Measurements from ENCODE around the gene GPR135.

The GPR135 gene

GRCh38 chr14:59465316-59466135, at the start of gene GPR135:
GPR135 (minus strand) TSS chr14:59465380; CDS start chr14:59465226, 154 bp downstream.
- DNase-seq = peak; percentile 48 to 62

- peak in 1 of 2 experiments; percentile 23 for DNase-seq
These were observed 46.9 kb upstream of the GPR135 start for GRCh38 chr14:59511916-59512575.

GRCh38 chr14:59510966-59511365, 45.8 kb upstream of the GPR135 start:
- DNase-seq = no peak

- DNase-seq = no peak
These were observed 44.8 kb upstream of the GPR135 start for GRCh38 chr14:59510001-59510400.

- DNase-seq = no peak
These were observed 43.9 kb upstream of the GPR135 start for GRCh38 chr14:59509101-59509500.

GRCh38 chr14:59507752-59508103, 42.5 kb upstream of the GPR135 start:
- no peak for DNase-seq

GRCh38 chr14:59507063-59507751, 42.0 kb upstream of the GPR135 start:
- DNase-seq = peak; percentile 66 to 68

- no peak for DNase-seq
These were observed 38.1 kb upstream of the GPR135 start for GRCh38 chr14:59503256-59503655.

- DNase-seq = no peak
These were observed 35.6 kb upstream of the GPR135 start for GRCh38 chr14:59500732-59501131.

- no peak for DNase-seq
These were observed 27.2 kb upstream of the GPR135 start for GRCh38 chr14:59492384-59492783.

- DNase-seq = no peak
These were observed 25.6 kb upstream of the GPR135 start for GRCh38 chr14:59490756-59491155.

GRCh38 chr14:59484639-59485175, 19.5 kb upstream of the GPR135 start:
- DNase-seq = no peak

GRCh38 chr14:59483819-59484638, 18.8 kb upstream of the GPR135 start, which contains the start of the genes JKAMP and L3HYPDH:
JKAMP (plus strand) TSS chr14:59484517; CDS start chr14:59484590, 73 bp downstream.
L3HYPDH (minus strand) TSS chr14:59484408; CDS start chr14:59484316, 92 bp downstream.
- DNase-seq = peak; percentile 98

GRCh38 chr14:59483363-59483762, 18.2 kb upstream of the GPR135 start:
- no peak for DNase-seq

GRCh38 chr14:59482541-59483331, 17.6 kb upstream of the GPR135 start:
- no peak for DNase-seq

GRCh38 chr14:59481871-59482540, 16.8 kb upstream of the GPR135 start:
- DNase-seq = no peak

- DNase-seq = no peak
These were observed 16.2 kb upstream of the GPR135 start for GRCh38 chr14:59481407-59481806.

- no peak for DNase-seq
These were observed 15.0 kb upstream of the GPR135 start for GRCh38 chr14:59480166-59480565.

GRCh38 chr14:59478540-59478939, 13.4 kb upstream of the GPR135 start:
- DNase-seq = no peak

GRCh38 chr14:59475709-59476108, 10.5 kb upstream of the GPR135 start:
- DNase-seq = no peak

- no peak for DNase-seq
These were observed 9.0 kb upstream of the GPR135 start for GRCh38 chr14:59474172-59474571.
